Right forelimb (tissue), 1 donor: Measurements from ENCODE around the gene CTDP1.
"Not testable (repeated sequence)": the region's sequence is repeated elsewhere in the genome, so short reads cannot be mapped to it uniquely, and the experiment has no call there.

Source experiments
- DNase-seq: peaks from one replicate; pipeline ENCODE4 v3.0.0-alpha.2; 2018

The CTDP1 gene

GRCh38 chr18:79683626-79684282 is 4.2 kb downstream of the CTDP1 start:
- no peak for DNase-seq

DNA sequence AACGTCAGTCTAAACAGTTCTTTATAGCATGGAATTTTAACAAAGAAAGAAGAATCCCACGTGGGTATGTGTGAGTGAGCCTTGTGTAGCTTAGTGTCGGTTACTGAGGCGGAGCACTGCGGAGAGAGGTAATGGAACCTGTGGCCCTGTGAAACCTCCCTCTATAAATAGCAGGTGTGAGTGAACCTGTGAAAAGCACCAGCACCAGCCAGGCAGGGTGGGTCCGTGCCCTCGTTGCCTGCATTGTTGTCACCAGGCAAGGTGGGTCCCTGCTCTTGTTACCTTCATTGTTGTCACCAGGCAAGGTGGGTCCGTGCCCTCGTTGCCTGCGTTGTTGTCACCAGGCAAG is 4.7 kb downstream of the CTDP1 start:
- no peak for DNase-seq

GRCh38 chr18:79684787-79685186 is 5.2 kb downstream of the CTDP1 start:
- no peak for DNase-seq

- DNase-seq, result no peak
Measured at GRCh38 chr18:79685281-79685680, 5.7 kb downstream of the CTDP1 start.

- no peak for DNase-seq
Measured at GRCh38 chr18:79685971-79686370, 6.4 kb downstream of the CTDP1 start.

- DNase-seq, result no peak
Measured at GRCh38 chr18:79687806-79688205, 8.2 kb downstream of the CTDP1 start.

DNA sequence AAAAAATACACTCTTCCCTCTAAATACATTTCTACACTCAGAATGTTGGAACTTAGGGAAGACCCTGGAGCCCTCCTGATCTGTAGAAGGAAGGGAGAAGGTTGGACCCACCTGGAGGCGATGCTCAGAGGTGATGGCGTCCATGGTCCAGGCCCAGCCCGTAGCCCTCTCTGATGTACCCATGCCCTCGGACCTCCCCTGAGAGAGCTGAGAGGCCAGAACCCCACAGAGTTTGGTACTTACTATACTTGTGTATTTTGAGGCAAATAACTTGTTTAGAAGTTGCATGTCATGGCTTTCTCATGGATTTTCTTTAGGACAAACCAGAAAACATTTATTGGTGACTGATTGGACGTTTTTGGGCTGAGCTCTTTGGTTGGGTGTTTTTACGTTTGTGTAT is 10.5 kb downstream of the CTDP1 start:
- DNase-seq, result no peak

GRCh38 chr18:79690586-79691482 is 11.2 kb downstream of the CTDP1 start:
- no peak for DNase-seq

DNA sequence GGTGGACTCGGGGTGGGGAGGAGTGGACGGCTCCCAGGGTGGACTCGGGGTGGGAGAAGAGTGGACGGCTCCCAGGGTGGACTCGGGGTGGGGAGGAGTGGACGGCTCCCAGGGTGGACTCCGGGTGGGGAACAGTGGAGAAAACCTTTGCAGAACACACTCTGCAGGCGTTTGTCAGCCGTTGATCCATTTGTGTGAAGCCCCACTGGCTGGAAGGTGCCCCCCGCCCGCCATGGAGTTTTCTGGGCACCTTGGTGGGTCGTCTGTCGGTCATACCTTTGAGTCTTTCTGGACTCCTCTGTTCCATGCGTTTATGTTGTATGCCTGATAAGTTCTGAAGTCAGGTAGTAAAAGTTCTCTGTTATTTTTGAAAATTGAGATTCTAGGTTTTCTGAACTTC is 12.5 kb downstream of the CTDP1 start:
- DNase-seq, result no peak

GRCh38 chr18:79692886-79693285 is 13.3 kb downstream of the CTDP1 start:
- no peak for DNase-seq

DNA sequence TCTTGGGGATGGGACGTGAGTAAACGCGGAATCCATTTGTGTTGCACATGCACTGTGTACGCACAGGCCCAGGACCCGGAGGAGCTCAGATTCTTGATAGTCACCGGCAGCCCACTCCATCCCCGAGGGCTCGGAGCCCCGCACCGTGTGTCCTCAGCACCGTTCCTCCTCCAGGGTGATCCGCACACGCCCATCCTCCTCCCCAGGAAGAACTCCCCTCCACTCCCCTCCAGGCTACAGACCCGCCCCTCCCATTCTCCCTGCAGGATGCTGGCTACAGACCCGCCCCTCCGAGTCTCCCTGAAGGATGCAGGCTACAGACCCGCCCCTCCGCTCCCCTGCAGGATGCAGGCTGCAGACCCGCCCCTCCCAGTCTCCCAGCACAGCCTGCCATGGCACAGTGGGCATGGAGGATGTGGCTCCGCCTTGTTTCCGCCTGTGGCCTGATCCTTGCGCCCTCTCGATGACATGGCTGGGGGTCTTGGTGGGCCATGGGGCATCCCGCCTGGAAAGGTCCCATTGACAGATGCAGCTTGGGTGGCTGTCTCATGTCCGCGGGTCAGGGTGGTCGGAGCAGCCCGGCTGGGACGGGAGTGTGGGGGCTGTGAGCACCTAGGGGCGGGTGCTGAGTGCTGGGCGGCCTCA is 14.1 kb downstream of the CTDP1 start:
- DNase-seq, result no peak

DNA sequence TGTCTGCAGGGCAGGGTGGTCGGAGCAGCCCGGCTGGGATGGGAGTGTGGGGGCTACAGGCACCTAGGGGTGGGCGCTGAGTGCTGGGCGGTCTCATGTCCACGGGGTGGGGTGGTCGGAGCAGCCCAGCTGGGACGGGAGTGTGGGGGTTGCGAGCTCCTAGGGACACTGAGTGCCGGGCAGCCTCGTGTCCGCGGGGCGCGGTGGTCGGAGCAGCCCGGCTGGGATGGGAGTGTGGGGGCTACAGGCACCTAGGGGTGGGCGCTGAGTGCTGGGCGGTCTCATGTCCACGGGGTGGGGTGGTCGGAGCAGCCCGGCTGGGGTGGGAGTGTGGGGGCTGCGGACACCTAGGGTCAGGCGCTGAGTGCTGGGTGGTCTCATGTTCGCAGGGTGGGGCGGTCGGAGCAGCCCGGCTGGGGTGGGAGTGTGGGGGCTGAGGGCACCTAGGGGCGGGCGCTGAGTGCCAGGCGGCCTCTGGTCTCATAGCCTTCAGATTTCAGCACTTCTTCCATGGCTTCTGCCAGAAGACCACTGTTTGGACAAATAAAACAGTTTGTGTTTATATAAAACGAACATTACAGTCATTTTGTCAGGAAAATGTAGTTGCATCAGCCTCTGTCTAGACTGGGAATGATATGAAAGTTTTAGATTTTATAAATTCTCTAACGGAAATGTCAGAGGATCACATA is 14.7 kb downstream of the CTDP1 start:
- DNase-seq, result not testable (repeated sequence)

DNA sequence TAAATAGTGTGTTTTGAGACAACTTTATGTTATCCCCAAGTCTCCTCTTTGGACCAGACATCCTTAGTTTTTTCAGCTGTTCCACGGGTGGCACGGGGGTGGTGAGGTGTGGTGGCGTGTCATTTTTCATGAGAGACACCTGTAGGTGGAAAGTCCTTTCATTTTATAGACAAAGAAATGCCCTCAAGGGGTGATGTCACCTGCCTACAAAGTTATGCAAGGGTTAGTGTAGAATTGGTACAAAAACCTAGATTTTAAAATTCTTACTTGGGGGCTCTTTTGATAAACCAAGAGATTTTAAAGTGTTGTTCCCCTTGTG is 15.3 kb downstream of the CTDP1 start:
- DNase-seq, result no peak

GRCh38 chr18:79695269-79695668 is 15.7 kb downstream of the CTDP1 start:
- DNase-seq, result no peak

GRCh38 chr18:79695856-79696850 is 16.6 kb downstream of the CTDP1 start:
- DNase-seq, result no peak

DNA sequence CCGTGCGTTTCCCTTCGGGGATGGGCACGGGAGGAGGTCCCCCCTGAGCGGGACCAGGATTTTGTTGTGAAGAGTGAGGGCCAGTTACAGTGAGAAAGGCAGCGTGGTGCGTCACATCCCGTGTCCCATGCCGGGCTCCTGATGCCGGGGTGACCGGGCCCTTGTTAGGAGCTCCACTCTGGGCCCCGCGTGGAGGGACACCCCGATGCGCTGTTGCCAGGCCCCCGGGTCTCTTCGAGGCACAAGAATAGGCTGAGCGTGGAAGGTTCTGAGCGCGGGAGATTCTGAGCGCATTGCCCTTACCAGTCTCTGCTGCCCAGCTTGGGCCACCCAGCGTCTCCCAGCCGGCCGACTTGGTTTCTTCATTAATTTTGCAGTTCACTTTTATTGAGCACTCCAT is 17.6 kb downstream of the CTDP1 start:
- no peak for DNase-seq

DNA sequence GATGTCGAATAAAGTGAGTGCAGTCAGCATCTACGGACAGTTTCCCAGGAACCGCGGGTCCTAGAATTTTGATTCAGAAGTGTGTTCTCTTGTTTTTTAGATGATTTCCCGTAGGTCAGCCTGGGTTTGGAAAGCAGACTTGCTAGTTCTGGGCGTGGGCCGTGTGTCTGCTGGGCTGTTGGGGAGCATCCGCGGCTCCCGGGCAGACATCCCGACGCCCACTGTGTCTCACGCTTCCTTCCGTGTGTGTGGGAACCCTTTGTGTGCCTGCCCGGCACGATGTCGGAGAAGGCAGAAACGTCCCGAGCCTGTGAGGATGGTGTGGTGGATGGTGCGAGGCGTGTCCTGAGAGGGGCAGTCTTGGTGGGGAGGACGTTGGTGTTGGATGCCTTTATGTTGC is 18.4 kb downstream of the CTDP1 start:
- DNase-seq, result no peak

DNA sequence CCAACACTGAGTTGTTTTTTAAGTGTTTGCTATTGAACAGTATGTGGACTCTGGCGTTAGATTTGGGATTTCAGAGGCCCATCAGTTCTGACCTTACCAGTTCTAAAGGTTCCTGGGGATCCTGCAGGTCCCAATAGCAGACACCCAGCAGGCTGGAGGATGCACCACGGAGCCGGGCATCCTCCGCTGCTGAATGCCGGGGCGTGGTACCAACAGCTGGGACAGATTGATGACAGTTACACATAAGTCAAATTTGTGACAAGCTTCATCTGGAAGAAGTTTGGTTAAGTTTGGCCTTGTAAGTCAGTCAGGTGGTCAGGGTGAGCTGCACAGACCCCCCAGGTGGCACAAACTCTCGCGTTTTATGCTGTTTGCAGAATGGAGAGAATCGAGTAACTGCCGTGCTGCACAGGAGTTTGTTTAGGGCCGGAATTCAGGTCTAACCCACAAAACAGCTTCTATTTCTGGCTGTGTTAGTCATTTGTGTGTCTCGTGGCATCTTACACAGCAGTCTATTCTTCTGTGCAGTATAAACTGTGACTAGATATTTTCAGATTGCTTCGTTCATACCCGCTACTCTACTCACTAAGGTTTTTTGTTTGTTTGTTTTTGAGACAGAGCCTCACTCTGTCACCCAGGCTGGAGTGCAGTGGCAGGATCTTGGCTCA is 19.2 kb downstream of the CTDP1 start:
- DNase-seq, result no peak

DNA sequence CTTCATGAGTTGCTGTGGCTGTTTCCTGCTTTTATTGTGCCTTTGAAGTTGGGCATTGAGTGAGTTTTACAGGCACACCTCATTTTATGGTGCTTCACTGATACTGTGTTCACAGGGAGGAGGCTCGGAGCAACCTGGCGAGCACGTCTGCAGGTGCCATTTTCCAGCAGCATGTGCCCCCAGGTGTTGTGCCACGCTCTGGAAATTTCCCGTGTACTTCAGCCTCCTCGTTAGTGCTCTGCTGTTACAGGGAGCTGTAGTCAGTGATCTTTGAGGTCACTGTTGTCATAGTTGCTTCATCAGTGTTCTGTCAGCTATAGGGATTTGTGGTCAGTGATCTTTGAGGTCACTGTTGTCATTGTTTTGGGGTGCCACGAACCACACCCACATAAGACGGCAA is 20.1 kb downstream of the CTDP1 start:
- DNase-seq, result no peak

- no peak for DNase-seq
Measured at GRCh38 chr18:79702906-79703305, 23.3 kb downstream of the CTDP1 start.

DNA sequence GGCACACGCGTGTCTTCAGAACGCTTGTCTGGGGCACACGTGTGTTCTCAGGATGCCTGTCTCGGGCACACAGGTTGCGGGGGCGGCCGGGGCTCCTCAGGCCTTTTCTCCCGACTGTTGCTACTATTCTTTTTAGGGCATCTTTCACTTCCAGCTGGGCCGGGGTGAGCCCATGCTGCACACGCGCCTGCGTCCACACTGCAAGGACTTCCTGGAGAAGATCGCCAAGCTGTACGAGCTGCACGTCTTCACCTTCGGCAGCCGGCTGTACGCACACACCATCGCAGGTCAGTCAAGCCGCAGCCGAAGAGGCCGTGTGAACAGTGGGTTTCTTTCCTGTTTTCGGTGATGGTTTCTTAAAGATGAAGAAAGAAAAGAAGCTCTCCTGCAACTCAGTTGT is 25.0 kb downstream of the CTDP1 start:
- no peak for DNase-seq

DNA sequence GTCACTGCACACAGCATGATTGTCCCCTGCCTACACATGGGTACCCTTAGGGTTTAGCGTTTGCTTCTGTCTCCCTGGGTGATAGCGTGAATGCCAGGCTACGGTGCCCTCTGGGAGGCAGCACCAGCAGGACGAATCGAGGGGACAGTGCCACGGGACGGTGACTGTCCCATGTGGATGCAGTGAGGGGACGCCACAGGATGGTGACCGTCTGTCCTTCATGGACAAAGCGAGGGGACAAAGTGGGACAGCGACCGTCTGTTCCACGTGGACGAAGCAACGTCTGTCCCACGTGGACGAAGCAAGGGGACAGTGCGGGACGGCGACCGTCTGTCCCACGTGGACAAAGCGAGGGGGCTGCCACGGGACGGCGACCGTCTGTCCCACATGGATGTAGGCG is 25.7 kb downstream of the CTDP1 start:
- DNase-seq, result no peak
